Measurements from ENCODE around the gene DSG4.

DNA sequence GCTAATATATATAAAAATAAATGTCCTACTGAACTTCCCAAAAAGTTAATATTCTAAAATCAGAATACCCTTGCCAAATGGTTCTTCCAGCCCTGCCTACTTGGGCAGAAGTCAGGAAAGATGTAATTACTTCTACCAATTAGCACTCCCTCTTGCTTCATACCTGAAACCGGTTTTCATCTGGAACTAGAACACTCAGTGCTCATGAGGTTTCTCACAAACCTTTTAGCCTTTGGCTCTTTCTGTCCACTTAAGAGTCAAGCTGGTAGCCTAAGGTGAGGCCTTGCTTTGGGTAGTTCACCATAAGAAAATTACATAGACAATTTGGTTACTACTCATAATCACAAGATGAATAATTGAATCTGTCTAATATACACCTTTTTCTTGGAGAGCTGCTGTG is 75.0 kb downstream of the DSG4 start:
- TF ChIP-seq POLR2A (IDR thresholded peaks at IDR 0.05) = no peak
- TF ChIP-seq, protein P1, sequence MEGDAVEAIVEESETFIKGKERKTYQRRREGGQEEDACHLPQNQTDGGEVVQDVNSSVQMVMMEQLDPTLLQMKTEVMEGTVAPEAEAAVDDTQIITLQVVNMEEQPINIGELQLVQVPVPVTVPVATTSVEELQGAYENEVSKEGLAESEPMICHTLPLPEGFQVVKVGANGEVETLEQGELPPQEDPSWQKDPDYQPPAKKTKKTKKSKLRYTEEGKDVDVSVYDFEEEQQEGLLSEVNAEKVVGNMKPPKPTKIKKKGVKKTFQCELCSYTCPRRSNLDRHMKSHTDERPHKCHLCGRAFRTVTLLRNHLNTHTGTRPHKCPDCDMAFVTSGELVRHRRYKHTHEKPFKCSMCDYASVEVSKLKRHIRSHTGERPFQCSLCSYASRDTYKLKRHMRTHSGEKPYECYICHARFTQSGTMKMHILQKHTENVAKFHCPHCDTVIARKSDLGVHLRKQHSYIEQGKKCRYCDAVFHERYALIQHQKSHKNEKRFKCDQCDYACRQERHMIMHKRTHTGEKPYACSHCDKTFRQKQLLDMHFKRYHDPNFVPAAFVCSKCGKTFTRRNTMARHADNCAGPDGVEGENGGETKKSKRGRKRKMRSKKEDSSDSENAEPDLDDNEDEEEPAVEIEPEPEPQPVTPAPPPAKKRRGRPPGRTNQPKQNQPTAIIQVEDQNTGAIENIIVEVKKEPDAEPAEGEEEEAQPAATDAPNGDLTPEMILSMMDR (IDR thresholded peaks at IDR 0.05) = no peak

Data from body of pancreas (tissue), 4 donors.